Measurements from ENCODE around the gene ZNF692.
"Not testable (repeated sequence)": the region's sequence is repeated elsewhere in the genome, so short reads cannot be mapped to it uniquely, and the experiment has no call there.

The ZNF692 gene

DNA sequence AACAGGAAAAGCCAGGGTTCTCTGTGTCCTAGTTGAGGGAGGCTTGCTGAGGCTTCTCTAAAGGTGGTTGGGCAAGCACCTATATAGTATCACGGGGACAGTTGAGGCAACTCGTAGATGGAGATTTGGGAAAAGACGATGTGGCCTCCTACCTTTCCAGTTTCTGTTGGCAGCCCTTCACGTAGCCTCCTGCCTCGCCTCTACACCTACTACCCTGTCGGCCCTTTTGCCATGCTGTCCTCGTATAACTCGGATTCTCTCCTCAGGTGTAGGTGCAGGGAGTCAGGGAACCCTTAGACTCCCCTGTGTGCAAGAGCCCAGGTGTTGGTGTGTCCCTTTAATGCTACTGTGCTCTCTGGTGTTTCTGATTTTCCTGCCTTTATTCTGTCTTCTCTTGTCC lies 10.3 kb downstream of the ZNF692 start:
- no peak for DNase-seq

- no peak for DNase-seq
These were observed 10.8 kb downstream of the ZNF692 start for GRCh38 chr1:248847956-248848561.

DNA sequence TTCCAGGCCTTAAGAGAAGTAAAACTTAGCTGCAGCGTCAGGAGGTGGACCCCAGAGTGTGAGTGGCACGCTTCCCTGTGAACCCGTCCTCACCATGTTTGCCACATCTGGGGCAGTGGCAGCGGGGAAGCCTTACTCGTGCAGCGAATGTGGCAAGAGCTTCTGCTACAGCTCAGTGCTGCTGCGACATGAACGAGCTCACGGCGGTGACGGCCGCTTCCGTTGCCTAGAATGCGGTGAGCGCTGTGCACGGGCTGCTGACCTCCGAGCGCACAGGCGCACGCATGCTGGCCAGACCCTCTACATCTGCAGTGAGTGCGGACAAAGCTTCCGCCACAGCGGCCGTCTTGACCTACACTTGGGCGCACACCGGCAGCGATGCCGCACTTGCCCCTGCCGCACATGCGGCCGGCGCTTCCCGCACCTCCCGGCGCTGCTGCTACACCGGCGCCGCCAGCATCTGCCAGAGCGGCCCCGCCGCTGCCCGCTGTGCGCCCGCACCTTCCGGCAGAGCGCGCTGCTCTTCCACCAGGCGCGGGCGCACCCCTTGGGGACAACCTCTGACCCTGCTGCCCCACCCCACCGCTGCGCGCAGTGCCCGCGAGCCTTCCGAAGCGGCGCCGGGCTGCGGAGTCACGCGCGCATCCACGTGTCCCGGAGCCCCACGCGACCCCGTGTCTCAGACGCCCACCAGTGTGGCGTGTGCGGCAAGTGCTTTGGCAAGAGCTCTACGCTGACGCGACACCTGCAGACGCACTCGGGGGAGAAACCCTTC lies 11.5 kb downstream of the ZNF692 start:
- DNase-seq, result no peak

GRCh38 chr1:248844526-248844925 lies 14.4 kb downstream of the ZNF692 start:
- no peak for DNase-seq

- DNase-seq, result no peak
These were observed 15.2 kb downstream of the ZNF692 start for GRCh38 chr1:248843687-248844086.

DNA sequence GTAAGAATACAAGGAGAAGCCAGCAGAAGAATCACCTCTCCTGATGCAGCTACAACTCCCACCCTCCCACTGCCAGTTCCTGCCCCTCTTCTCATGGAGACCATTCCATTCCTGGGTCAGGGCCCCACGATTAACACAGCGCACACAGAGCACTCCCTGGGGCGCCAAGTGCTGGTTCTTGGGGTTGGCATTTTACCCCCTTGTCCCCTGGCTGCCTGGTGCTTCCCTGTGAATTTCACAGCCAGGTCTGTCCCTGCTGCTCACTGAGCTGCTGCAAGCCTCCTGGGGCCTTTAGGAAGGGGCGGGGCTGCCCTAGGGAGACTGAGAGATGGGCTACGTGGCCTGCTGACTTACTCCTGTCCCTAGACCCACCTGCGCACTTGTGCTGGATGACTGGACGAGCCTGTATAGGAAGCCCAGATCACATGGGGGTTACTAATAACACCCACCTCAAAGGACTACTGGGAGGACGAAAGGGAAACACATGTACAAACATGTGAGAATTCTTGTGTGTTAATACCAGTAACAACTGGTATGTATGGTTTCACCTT lies 16.0 kb downstream of the ZNF692 start:
- DNase-seq, result no peak

DNA sequence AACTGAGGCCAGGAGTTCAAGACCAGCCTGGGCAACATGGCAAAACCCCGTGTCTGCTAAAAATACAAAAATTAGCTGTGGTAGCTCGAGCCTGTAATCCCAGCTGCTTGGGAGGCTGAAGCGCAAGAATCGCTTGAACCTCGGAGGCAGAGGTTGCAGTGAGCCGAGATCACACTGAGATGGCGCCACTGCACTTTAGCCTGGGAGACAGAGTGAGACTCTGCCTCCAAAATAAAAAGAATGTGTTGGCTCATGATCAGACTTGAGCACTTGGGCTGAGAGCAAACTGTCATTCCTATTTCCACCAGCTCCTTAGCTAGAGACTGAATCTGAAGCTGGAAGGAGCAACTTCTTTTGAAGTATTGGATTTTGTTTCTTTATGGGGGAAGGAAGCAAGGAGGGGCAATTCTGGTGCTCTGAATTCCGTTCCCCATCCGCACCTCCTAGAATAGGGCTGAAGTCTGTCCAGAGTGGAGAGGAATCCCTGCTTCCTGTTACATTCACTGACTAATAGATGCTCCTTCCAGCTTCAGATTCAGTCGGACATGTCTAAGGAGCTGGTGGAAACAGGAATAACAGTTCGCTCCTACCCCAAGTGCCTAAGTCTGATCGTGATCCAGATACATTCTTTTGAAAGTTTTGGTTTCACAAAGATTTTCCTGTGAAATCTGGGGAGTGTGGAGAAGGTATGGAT lies 17.0 kb downstream of the ZNF692 start:
- peak; percentile 63 for DNase-seq

GRCh38 chr1:248840946-248841345 lies 17.9 kb downstream of the ZNF692 start:
- no peak for DNase-seq

- DNase-seq, result no peak
These were observed 19.7 kb downstream of the ZNF692 start for GRCh38 chr1:248839168-248839555.

DNA sequence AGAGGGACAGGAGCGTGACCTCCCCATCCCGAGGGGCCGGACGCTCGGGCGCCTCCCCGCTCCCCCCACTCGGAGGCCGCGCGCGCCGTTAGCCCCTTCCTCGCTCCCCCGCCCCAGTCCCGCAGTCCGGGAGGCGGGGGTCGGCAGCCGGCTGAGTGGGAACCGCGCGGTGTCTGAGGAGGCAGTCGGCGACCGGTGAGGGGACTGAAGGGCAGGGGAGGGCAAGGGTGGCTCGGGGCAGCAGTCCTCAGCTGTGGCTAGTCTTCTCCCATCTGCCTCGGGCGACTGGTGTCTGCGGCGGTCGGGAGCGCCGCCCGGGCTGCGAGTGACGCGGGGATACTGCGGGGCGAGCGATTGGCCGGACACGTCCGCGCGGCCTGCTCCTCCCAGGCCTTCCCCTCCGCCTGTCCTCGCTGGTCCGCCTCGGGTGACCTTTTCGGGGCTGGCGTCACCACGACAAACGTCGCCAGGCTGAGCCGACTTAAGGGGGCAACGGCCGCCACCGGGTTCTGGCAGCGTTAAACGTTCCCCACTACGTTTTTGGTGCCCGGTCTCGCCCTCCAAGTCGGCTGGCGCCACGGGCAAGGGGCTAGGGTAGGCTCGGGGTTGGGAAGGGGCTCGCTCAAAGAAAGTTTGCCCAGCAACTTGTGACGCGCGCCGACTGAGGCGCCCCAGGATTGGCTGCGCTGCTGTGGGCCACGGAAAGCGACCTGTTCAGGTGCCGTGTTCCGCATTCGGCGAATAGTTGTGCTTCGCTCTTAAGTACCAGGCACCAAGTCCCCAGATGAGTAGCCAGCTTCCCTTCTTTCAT lies 20.3 kb downstream of the ZNF692 start:
- peak; percentile 91 for DNase-seq

GRCh38 chr1:248837781-248838356 lies 21.0 kb downstream of the ZNF692 start, which contains the start of gene ZNF672:
Gene ZNF672 (plus strand): TSS chr1:248838224. CDS start chr1:248847275, 9,051 bp downstream.
- DNase-seq, result peak; percentile 95

GRCh38 chr1:248837045-248837780 lies 21.7 kb downstream of the ZNF692 start:
- no peak for DNase-seq

DNA sequence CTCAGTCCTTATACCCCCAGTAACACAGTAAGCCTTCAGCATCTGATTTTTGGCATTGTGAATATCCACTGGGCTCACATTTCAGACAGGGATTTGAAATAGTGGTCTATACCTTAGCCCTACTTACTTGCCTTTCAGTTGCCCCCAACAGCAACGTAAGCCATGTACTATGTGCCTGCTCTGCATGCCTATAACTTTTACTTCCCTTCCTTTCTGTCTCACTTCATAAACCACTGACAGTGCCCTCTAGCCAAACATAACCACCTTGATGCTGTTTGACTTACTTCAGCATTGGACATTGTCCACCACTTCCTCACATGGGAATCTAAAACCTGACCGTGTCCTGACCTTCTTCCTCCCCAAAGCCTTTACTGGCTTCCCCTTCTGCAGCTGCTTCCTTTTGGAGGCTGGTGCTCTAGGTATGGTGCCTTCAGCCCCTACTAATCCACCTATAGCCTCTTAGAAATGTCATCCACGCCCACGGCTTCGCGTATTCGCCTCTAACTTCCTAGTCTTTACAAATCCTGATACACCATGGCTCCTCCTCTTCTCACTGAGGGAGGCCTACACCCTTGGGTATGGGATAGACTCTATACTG lies 24.4 kb downstream of the ZNF692 start:
- DNase-seq, result no peak

GRCh38 chr1:248831842-248832241 lies 27.0 kb downstream of the ZNF692 start:
- DNase-seq, result no peak

GRCh38 chr1:248830718-248831017 lies 28.2 kb downstream of the ZNF692 start:
- not testable (repeated sequence) for DNase-seq

DNA sequence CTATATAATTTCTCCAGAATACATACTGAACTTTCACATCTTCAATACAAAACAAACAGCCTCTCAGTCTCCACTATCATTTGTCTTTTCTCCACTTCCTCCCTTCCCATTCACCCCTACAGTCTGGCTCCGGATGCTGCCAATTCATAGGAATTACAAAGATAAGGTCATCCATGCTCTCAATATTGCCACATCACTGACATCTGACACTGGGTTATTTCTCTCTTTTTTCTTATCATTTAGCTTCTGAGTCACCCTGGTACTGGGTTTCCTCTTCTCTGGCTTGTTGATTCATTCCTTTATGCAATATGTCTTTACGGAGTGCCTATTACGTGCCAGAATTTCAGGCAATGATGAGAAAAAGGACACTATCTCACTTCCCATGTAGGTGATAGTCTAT lies 30.0 kb downstream of the ZNF692 start:
- DNase-seq, result no peak

GRCh38 chr1:248825909-248826760 lies 32.8 kb downstream of the ZNF692 start, which contains the start of gene SH3BP5L:
Gene SH3BP5L (minus strand): TSS chr1:248825915. CDS start chr1:248824935, 980 bp downstream.
- peak; percentile 91 for DNase-seq

GRCh38 chr1:248825573-248825908 lies 33.3 kb downstream of the ZNF692 start:
- DNase-seq, result no peak

GRCh38 chr1:248825136-248825535 lies 33.7 kb downstream of the ZNF692 start:
- no peak for DNase-seq

DNA sequence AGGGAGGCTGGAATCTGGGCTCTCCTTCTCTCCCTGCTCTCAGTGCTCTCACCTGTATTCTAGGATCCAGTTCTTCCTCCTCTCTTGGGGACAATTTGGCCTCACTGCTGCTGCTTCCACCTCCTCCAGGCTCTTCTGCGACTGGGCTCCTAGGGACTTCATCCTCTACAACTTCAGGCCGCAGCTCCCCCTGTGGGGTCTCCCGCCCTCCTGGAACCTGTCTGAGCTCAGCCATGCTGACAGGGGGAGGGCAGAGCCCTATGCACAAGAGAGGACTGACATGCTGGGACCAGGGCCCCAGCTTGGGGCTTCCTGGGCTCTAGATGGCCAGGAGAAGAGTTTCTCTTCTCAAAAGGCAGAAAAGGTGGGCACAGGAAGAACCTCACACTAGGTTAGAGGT lies 34.2 kb downstream of the ZNF692 start:
- DNase-seq, result no peak

All from CD4-positive, alpha-beta T cell treated with Interleukin-12 subunit alpha and Interleukin-12 subunit beta, for 1 hour (primary cell).